Heart left ventricle (tissue), 13 donors: Measurements from ENCODE around the gene ASB18.

Experiments
- CTCF ChIP-seq, 12 donors: fragments of 200-600 bp; sonication (generic) in 4 of 12; IDR thresholded peaks; one replicate each; pipeline versions ENCODE4 v1.5.0 to v1.8.0; 2018 to 2022; ENCODE audit warnings: antibody characterized with exemption in 12 of 12, mild to moderate bottlenecking in 5 of 12
- POLR2A ChIP-seq, 2 donors: fragments of 450-650 bp; IDR thresholded peaks; one replicate each; pipeline ENCODE4 v1.6.1; 2017; ENCODE audit warnings: antibody characterized with exemption in 2 of 2, mild to moderate bottlenecking in 2 of 2, moderate library complexity in 2 of 2
- donor health status: ischemic (EF 13 %, LVEDD 7.1; RV severe dilation, severe dysfunction).
- donor health status: DM: no; HTN: yes; CAD: no.
- donor health status: DM: no; HTN: no; CAD: no.
- donor health status: ischemic (EF 25% LVEDD 6.9; RV normal size, moderate dysfunction).
- donor health status: ischemic (EF 25% LVEDD 5.7; RV mildly dilated, moderate dysfunction).
- donor health status: ischemic (EF 35%, LVEDD 5.7; RV mildly dilated, moderate dysfunction).
- donor health status: nonischemic (EF 11% LVEDD 7.7; RV severe dilation, severe dysfunction).
- donor health status: DM: yes; HTN: yes; CAD: no.
- donor health status: PGD.
- donor health status: ischemic (EF 29% LVEDD 5.4; RV normal size, mild dysfunction).
- donor health status: nonischemic (EF 23%, LVEDD 6.1; RV moderate dilation, normal function).

GRCh38 chr2:236165842-236166795 is 98.1 kb downstream of the ASB18 start:
- TF ChIP-seq CTCF (IDR thresholded peaks at IDR 0.05) (no peak), POLR2A (IDR thresholded peaks at IDR 0.05) (no peak)
